ENCODE data around the gene RPS19BP1.

DNA sequence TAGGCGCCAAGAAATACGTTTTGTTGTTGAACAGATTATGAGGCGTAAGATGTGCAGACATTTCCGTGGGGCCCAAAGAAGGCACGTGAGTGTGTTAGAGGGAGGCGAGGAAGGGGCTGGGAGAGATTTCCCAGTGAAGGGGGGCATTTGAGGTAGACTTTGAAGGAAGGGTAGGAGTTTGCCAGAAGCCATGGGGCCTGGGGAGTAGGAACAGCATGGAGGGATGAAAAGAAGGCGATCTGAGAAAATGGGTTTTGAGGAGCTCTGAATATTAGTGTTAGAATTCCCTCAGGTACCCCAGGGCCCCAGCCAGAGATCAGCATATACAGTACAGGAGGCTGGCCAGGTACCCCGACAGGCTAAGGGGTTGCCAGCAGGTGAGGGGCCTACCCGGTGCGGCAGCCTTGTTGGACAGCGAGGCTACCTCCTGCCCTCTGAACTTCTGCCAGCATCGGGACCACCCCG is 30.9 kb downstream of the RPS19BP1 start:
- no peak for TF ChIP-seq EZH2 (IDR thresholded peaks at IDR 0.05)
- TF ChIP-seq, protein P1, sequence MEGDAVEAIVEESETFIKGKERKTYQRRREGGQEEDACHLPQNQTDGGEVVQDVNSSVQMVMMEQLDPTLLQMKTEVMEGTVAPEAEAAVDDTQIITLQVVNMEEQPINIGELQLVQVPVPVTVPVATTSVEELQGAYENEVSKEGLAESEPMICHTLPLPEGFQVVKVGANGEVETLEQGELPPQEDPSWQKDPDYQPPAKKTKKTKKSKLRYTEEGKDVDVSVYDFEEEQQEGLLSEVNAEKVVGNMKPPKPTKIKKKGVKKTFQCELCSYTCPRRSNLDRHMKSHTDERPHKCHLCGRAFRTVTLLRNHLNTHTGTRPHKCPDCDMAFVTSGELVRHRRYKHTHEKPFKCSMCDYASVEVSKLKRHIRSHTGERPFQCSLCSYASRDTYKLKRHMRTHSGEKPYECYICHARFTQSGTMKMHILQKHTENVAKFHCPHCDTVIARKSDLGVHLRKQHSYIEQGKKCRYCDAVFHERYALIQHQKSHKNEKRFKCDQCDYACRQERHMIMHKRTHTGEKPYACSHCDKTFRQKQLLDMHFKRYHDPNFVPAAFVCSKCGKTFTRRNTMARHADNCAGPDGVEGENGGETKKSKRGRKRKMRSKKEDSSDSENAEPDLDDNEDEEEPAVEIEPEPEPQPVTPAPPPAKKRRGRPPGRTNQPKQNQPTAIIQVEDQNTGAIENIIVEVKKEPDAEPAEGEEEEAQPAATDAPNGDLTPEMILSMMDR (IDR thresholded peaks at IDR 0.05): no peak
